GM12873 (cell line): ENCODE results near the gene SHC3.

ENCODE experiments used
- TF ChIP-seq, protein P1 (sequence below): IDR thresholded peaks from 2 replicates; pipeline ENCODE4 v1.5.1; 2012; ENCODE audit warnings: low read depth, mild to moderate bottlenecking, moderate library complexity, low read length, control low read depth; ENCODE audit not compliant: insufficient read depth; ENCODE audit errors: missing control alignments

Gene SHC3

DNA sequence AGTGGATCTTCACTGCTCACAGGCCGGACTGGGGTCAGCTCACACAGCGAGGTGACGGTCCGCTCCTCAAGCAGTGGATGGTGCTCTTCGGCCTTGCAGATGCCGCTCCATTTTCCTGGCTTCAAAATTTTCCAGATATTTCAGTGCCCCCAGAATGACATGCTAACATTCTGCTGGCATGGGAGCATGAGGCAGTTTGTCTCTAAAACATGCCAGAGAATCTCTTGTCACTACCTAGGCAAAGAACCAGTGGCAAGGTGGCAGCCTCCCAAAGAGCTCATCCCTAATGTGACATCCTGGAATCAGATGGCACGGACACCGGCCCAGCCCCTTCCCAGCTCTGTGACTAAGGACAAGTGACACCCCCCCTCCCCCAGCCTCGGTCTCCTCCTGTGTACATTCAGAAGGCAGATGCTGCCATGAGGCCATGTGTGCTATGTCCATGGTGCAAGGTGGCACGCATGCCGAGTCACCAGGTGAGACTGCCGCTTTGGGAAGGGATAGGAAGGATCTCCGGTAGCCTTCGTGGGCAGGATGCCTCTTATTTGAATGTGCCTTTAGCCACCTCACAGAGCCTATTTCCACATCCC, 184.7 kb downstream of the SHC3 start:
- TF ChIP-seq, protein P1, sequence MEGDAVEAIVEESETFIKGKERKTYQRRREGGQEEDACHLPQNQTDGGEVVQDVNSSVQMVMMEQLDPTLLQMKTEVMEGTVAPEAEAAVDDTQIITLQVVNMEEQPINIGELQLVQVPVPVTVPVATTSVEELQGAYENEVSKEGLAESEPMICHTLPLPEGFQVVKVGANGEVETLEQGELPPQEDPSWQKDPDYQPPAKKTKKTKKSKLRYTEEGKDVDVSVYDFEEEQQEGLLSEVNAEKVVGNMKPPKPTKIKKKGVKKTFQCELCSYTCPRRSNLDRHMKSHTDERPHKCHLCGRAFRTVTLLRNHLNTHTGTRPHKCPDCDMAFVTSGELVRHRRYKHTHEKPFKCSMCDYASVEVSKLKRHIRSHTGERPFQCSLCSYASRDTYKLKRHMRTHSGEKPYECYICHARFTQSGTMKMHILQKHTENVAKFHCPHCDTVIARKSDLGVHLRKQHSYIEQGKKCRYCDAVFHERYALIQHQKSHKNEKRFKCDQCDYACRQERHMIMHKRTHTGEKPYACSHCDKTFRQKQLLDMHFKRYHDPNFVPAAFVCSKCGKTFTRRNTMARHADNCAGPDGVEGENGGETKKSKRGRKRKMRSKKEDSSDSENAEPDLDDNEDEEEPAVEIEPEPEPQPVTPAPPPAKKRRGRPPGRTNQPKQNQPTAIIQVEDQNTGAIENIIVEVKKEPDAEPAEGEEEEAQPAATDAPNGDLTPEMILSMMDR: no peak

DNA sequence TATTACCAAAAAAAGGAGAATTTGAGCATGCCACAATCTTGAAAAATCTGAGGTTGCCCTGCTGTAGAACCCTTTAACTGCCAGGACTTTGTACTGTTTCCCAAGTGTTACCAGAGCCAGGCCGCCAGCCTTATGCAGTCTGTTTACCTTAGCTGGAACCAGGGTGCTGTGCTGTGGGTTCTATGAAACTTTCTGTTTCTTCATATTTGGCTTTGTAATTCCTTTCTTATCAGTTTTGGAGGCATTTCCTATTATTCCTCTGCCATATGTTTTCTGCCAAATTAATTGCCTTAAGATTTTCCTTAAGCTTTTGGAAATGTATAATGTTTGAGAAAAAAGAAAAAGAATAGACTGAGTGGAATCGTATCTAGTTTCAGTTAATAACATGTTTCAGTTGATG, 185.3 kb downstream of the SHC3 start:
- TF ChIP-seq, protein P1: no peak

DNA sequence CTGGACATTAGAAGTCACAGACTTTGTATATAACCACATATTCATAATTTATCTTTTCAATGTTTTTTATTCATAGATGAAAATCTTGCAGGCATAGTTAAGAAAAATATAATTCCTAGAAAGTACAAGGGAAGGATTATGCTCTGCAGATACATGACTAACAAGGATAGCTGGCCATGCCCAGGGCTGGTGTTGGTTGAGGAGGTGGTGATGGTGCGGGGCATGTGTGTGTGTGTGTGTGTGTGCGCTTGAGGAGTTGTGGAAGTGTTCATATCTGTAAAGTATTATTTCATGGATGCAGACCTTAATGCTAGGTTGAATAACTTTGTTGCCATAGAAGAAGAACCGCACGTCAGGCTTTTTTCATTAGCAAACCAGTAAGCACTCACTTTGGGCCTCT, 186.1 kb downstream of the SHC3 start:
- TF ChIP-seq, protein P1: no peak

DNA sequence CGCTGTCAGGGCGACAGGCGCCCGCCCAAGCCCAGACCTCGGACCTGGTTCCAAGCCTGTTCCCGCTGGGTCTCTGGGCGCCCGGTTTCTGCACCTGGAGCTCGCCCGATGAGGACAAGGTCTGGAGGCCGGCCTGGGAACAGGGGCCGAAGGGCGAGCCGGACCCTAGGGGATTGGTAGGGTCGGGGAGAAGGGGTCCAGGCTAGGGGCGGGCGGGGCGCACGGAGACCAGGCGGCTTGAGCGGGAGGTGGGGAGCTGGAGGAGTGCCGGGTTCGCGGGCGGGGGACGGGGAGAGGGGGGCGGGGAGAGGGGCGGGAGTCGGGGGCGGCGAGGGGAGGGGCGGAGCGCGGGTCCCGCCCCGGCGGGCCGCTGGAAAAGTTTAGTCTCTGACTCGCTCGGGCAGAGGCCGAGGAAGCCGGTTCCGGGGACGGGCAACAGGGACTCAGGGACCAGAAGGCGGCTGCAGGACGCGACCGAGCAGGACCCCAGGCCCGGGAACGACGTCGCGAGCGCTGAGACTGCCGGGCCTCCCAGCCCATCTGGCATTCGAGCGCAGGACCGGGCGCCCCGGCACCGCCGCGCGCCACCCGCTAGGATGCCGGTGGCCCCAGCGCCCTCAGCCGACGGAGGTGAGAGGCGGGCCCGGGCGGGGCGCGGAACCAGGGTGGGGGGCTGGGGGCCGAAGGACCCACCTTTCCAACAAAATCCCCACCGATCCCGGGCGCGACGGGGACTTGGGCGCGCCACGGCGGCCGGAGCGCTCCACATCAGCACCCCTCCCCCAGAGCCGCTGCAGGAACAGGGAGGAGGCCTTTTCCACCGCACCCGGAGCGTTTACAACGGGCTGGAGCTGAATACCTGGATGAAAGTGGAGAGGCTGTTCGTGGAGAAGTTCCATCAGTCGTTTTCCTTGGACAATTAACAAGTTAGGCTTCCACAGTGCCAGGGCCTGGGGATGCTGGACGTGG, 187.3 kb downstream of the SHC3 start, which contains the start of gene S1PR3:
S1PR3 (plus strand) TSS at position 403 of the 969 bp plus-strand sequence. CDS start 9,733 bp downstream, outside the sequence.
- TF ChIP-seq, protein P1: no peak

DNA sequence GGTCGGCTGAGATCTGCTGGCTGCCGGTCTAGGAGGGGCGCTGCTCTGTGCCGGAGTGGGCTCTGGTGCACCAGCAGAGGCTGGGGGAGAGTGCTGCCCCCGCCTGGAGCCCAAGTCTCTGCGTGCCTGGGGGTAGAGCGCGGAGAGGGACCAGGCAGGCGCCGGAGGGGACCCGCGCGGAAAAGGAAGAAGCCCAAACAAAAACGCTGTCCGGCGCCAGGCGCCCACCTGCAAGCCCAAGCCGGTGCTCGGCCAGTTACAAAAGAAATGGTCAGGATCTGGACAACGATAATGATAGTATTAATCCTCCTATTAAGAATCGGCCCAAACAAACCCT, 187.9 kb downstream of the SHC3 start:
- TF ChIP-seq, protein P1: no peak

DNA sequence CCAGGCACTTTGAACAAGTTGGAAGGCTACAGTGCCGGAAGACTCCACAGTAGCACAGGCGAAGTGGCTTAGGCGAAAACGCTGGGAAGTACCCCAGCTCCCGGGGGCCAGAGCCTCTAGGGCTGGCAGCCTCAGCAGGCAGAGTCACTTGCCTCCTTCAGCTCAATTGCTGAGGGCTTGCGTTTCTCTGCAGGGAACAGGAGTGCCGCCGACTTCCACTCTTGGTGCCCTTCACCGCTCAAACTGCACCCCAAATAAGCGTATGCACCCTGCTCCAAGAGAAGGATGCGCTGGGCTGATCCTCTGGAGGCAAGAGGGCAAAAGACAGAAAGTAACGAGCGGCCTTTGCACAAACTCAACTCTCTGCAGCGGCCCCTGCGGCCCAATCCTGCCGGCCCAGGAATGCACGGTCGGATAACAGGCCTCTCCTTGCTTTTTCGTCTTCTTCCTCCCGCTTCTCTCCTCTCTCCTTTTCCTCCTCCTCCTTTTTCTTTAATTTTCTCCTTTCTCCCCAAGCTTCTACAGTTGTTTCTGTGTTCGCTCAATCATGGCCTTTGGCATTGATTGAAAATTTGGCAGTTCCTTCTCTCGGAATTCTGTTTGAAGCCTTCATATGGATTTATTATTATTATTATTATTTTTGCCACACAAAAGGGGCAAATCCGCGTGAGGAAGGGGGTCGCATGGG, 188.4 kb downstream of the SHC3 start:
- TF ChIP-seq, protein P1: no peak
